HepG2 (cell line): ENCODE data around the gene DDRGK1. TPM values are rescaled to one million over a fixed set of nuclear protein-coding genes. Genes with fewer than 3 reads are reported as not detected.

Experiments
- ATAC-seq: fragments of 200-7000 bp; cut with Tn5 transposase; 3 replicates; pipeline ENCODE4 v1.9.1; 2020; ENCODE audit warnings: mild to moderate bottlenecking, moderate library complexity
- BruUV-seq: library from RNA; stranded (reverse); fragments of 400-500 nt; replicated peaks from 2 replicates; lab custom pipeline; 2021; lab: Mats Ljungman, UMichigan
- CTCF ChIA-PET: fragments of 300-600 bp; formaldehyde crosslinking; extraction: SDS; loops from one replicate; lab custom pipeline; 2021; ENCODE audit warnings: low total read pairs, inconsistent platforms, low intra/inter-chr PET ratio; lab: Yijun Ruan, JAX
- POLR2A ChIA-PET: fragments of 350-600 bp; sonication (Branson Sonifier 250); formaldehyde crosslinking; loops from one replicate; lab custom pipeline; 2020; ENCODE audit warnings: antibody characterized with exemption, inconsistent platforms; lab: Yijun Ruan, JAX
- DNase-seq: peaks from one replicate; pipeline ENCODE4 v3.0.0-alpha.2; 2015; ENCODE audit warnings: low spot score
- FAIRE-seq: peaks from 3 replicates; lab custom pipeline; 2011; peaks lifted over from hg19 to GRCh38; lab: Jason Lieb, UNC
- H2AFZ ChIP-seq: one replicate; pipeline ENCODE4 v1.6.1; 2011; ENCODE audit warnings: low read length, inconsistent platforms
- H3K27ac ChIP-seq: fragments of 300-600 bp; 3 replicates; pipeline ENCODE4 v1.8.0; 2011; ENCODE audit warnings: mixed run types, mild to moderate bottlenecking, mixed read lengths, low read length, inconsistent platforms; ENCODE audit not compliant: insufficient read depth; ENCODE audit errors: extremely low read length
- H3K27me3 ChIP-seq, 2 experiments: fragments of 200-600 bp in 1 of 2; 2 replicates in 1 of 2; 3 replicates in 1 of 2; pipeline versions ENCODE4 v1.6.0 to v1.8.0; 2011; ENCODE audit warnings: low read length in 2 of 2, mild to moderate bottlenecking in 2 of 2, moderate library complexity in 2 of 2, inconsistent platforms in 1 of 2; ENCODE audit not compliant: insufficient read depth in 2 of 2, control insufficient read depth in 1 of 2
- H3K36me3 ChIP-seq, 2 experiments: fragments of 200-600 bp in 1 of 2; replicated peaks in 1 of 2; 2 replicates in 1 of 2; 3 replicates in 1 of 2; pipeline versions ENCODE4 v1.5.1 to v1.8.0; 2011; ENCODE audit warnings: low read length in 2 of 2, inconsistent platforms in 1 of 2; ENCODE audit not compliant: insufficient read depth in 2 of 2, control insufficient read depth in 1 of 2
- H3K4me1 ChIP-seq: 2 replicates; pipeline ENCODE4 v1.5.1; 2012; ENCODE audit warnings: low read length, inconsistent platforms; ENCODE audit not compliant: insufficient read depth
- H3K4me2 ChIP-seq: 2 replicates; pipeline ENCODE4 v1.6.0; 2011; ENCODE audit warnings: low read depth, low read length, inconsistent platforms
- H3K4me3 ChIP-seq, 3 experiments: fragments of 200-600 bp in 1 of 3; sonication (generic), shearing (Covaris generic) in 1 of 3; replicated peaks in 1 of 3; 2 replicates each; pipeline ENCODE4 v1.5.1; 2011 to 2016; ENCODE audit warnings: low read length in 3 of 3, inconsistent platforms in 2 of 3, low read depth in 2 of 3, mild to moderate bottlenecking in 2 of 3, control low read depth in 1 of 3, mixed read lengths in 1 of 3; ENCODE audit not compliant: insufficient read depth in 1 of 3
- H3K79me2 ChIP-seq: one replicate; pipeline ENCODE4 v1.6.1; 2011; ENCODE audit warnings: low read length, inconsistent platforms; ENCODE audit not compliant: insufficient read depth
- H3K9ac ChIP-seq: 2 replicates; pipeline ENCODE4 v1.6.0; 2011; ENCODE audit warnings: mild to moderate bottlenecking, low read depth, low read length, inconsistent platforms; ENCODE audit not compliant: insufficient read depth
- H3K9me3 ChIP-seq: 2 replicates; pipeline ENCODE4 v1.5.1; 2012; ENCODE audit warnings: mild to moderate bottlenecking, low read length
- H4K20me1 ChIP-seq: 2 replicates; pipeline ENCODE4 v1.6.0; 2011; ENCODE audit warnings: inconsistent platforms, mild to moderate bottlenecking, low read length, moderate library complexity; ENCODE audit not compliant: insufficient read depth
- MAFF ChIP-seq: IDR thresholded peaks from 2 replicates; pipeline ENCODE4 v1.6.1; 2011; ENCODE audit warnings: low read depth, low read length, improper control_type of control experiment
- MLLT10 ChIP-seq: sonication (generic); formaldehyde crosslinking; IDR thresholded peaks from 2 replicates; pipeline ENCODE4 v1.4.0; 2020; ENCODE audit warnings: missing genetic modification reagents
- RXRB ChIP-seq: IDR thresholded peaks from 2 replicates; pipeline ENCODE4 v1.6.1; 2016; ENCODE audit warnings: borderline replicate concordance, missing genetic modification reagents, missing compliant biosample characterization
- SATB2 ChIP-seq: sonication (generic); formaldehyde crosslinking; IDR thresholded peaks from 2 replicates; pipeline ENCODE4 v1.5.0; 2020; ENCODE audit warnings: missing genetic modification reagents
- SIX1 ChIP-seq: sonication (generic); formaldehyde crosslinking; IDR thresholded peaks from 2 replicates; pipeline ENCODE4 v1.4.0; 2020; ENCODE audit warnings: missing genetic modification reagents, borderline replicate concordance
- TGIF2 ChIP-seq: IDR thresholded peaks from 2 replicates; pipeline ENCODE4 v1.6.1; 2016; ENCODE audit warnings: control low read depth, missing compliant biosample characterization
- ZBTB3 ChIP-seq: sonication (generic); formaldehyde crosslinking; IDR thresholded peaks from 2 replicates; pipeline ENCODE4 v1.4.0; 2020; ENCODE audit warnings: low read depth, mild to moderate bottlenecking, moderate library complexity, missing genetic modification reagents, borderline replicate concordance
- ZFAT ChIP-seq: sonication (generic); formaldehyde crosslinking; conservative IDR thresholded peaks from 2 replicates; pipeline ENCODE4 v1.8.1; 2023; ENCODE audit warnings: missing genetic modification reagents, inconsistent platforms
- ZNF142 ChIP-seq: sonication (generic); formaldehyde crosslinking; IDR thresholded peaks from 2 replicates; pipeline ENCODE4 v1.4.0; 2020; ENCODE audit warnings: missing genetic modification reagents
- ZNF414 ChIP-seq: sonication (generic); formaldehyde crosslinking; IDR thresholded peaks from 2 replicates; pipeline ENCODE4 v1.5.0; 2020; ENCODE audit warnings: missing genetic modification reagents
- ZNF710 ChIP-seq: sonication (generic); formaldehyde crosslinking; IDR thresholded peaks from 2 replicates; pipeline ENCODE4 v1.5.0; 2020; ENCODE audit warnings: mild to moderate bottlenecking, missing genetic modification reagents, borderline replicate concordance
- ZNF761 ChIP-seq: sonication (generic); formaldehyde crosslinking; conservative IDR thresholded peaks from 2 replicates; pipeline ENCODE4 v1.4.0; 2020; ENCODE audit warnings: mild to moderate bottlenecking, missing genetic modification reagents
- WGBS: methylation state at CpG from one replicate; pipeline ENCODE4 v1.1.6; 2017; ENCODE audit warnings: low lambda C conversion rate; 5-methylcytosine and 5-hydroxymethylcytosine counted together
- in situ Hi-C: cut with HindIII; loops from 2 replicates; pipeline ENCODE4 v1.10.0; 2017; ENCODE audit warnings: low pct_unique_long_range_greater_than_20kb; ENCODE audit not compliant: extremely low pct_ligation_motif_present
- intact Hi-C: fragments of 100-400 bp; cut with micrococcal nuclease; formaldehyde crosslinking; loops from one replicate; pipeline ENCODE4 v1.10.0; 2022; ENCODE audit not compliant: unreplicated experiment
- polyA plus RNA-seq, 8 experiments: library from polyadenylated mRNA; depleted of rRNA in 3 of 8; stranded (reverse) in 7 of 8; unstranded in 1 of 8; fragments of >200 nt; fragmentation: Illumina TruSeq in 4 of 8; extraction: Trizol in 4 of 8; gene quantifications; 2 replicates each; pipeline versions ENCODE4 v1.2.1 to v1.2.3, GENCODE V29; 2011 to 2016; ENCODE audit warnings: low read depth in 4 of 8, missing spikeins in 1 of 8, mixed read lengths in 1 of 8; ENCODE audit not compliant: insufficient read depth in 1 of 8
- total RNA-seq, 5 experiments: library from RNA; depleted of rRNA; stranded (reverse); fragments of >200 nt; fragmentation: Illumina TruSeq; extraction: Trizol; gene quantifications; 2 replicates each; pipeline ENCODE4 v1.2.3, GENCODE V29; 2016; ENCODE audit warnings: low read depth in 1 of 5

DDRGK1 gene
- total and polyA plus RNA-seq, 2 of the 13 experiments (the other 11 are each of a cell fraction or from before 2014, with no cell fraction given) = 96.7 to 149 TPM

- no peak for ATAC-seq
- Histone ChIP-seq H3K4me3 (no peak overlapping the region), H4K20me1 (no peaks in the 10 kb centered on the region), H3K27me3 (no peaks in the 10 kb centered on the region), H3K79me2 (peaks cover under 1% of the 10 kb centered on the region), H3K4me2 (no peak overlapping the region), H3K9ac (no peak overlapping the region), H3K4me1 (peaks cover 70% of the 10 kb centered on the region), H3K27ac (no peak overlapping the region), H2AFZ (no peak overlapping the region), H3K36me3 (no peaks in the 10 kb centered on the region), H3K9me3 (no peaks in the 10 kb centered on the region)
- DNase-seq = no peak
- in situ Hi-C loops = no loop called here
- 97% methylated on average over 37 of the region's 41 CpGs for WGBS
- ChIA-PET POLR2A (interaction anchor here (0.5 to 1.6 kb wide), 3 partner anchors 25 to 42 kb away, joined by 3 to 5 read pairs (median 3); no protein-coding TSS in a partner anchor), CTCF (no interaction called here)
- BruUV-seq = no TSS peak
- no peak for FAIRE-seq
- intact Hi-C loops = loop anchor here (10.0 kb wide), 1 partner anchor 80 kb away; no protein-coding TSS in a partner anchor
- TF ChIP-seq SIX1 (CRISPR knock-in tag) (no peak), TGIF2 (CRISPR knock-in tag) (no peak), ZBTB3 (CRISPR knock-in tag) (no peak), MAFF (no peak), RXRB (CRISPR knock-in tag) (no peak), ZNF142 (CRISPR knock-in tag) (no peak), ZFAT (CRISPR knock-in tag) (no peak), ZNF761 (CRISPR knock-in tag) (no peak), ZNF414 (CRISPR knock-in tag) (no peak), ZNF710 (CRISPR knock-in tag) (no peak), SATB2 (CRISPR knock-in tag) (no peak), MLLT10 (CRISPR knock-in tag) (no peak)
Measured at GRCh38 chr20:3164763-3165410, 39.6 kb downstream of the DDRGK1 start.
